SK-N-MC (cell line): ENCODE measurements around the gene MOB3A.
A peak's percentile ranks its signal among the peaks of the same experiment; 100 is the strongest.

Experiments used
- DNase-seq: peaks from one replicate; pipeline ENCODE4 v3.0.0-alpha.2; 2011; ENCODE audit warnings: low read depth, low spot score
- H3K27ac ChIP-seq: fragments of 200-600 bp; sonication (generic); 2 replicates; pipeline ENCODE4 v1.5.1; 2016; ENCODE audit warnings: mixed run types
- H3K36me3 ChIP-seq: fragments of 200-600 bp; sonication (generic); 2 replicates; pipeline ENCODE4 v1.6.1; 2017; ENCODE audit warnings: antibody characterized with exemption, low read length, mixed read lengths; ENCODE audit not compliant: insufficient read depth
- H3K4me3 ChIP-seq: fragments of 200-600 bp; sonication (generic); 2 replicates; pipeline ENCODE4 v1.5.1; 2016
- H3K9ac ChIP-seq: fragments of 200-600 bp; sonication (generic); 2 replicates; pipeline ENCODE4 v1.8.0; 2017; ENCODE audit warnings: mixed run types, mixed read lengths; ENCODE audit not compliant: insufficient read length
- H3K9me3 ChIP-seq: fragments of 200-600 bp; sonication (generic); 2 replicates; pipeline ENCODE4 v1.6.1; 2017; ENCODE audit warnings: low read depth, mild to moderate bottlenecking, antibody characterized with exemption, low read length, moderate library complexity, mixed read lengths
- EZH2 ChIP-seq: fragments of 200-600 bp; sonication (generic); IDR thresholded peaks from one replicate; pipeline ENCODE4 v1.6.1; 2017; ENCODE audit warnings: antibody characterized with exemption
- FOXP2 ChIP-seq: optimal IDR thresholded peaks from 2 replicates; pipeline ENCODE3; 2011; ENCODE audit warnings: mild to moderate bottlenecking, moderate library complexity; ENCODE audit not compliant: insufficient read depth; ENCODE audit errors: extremely low read length, control extremely low read depth
- POLR2AphosphoS5 ChIP-seq: IDR thresholded peaks from 2 replicates; pipeline ENCODE4 v1.6.1; 2012; ENCODE audit warnings: mild to moderate bottlenecking, low read depth, low read length, borderline replicate concordance

The MOB3A gene

DNA sequence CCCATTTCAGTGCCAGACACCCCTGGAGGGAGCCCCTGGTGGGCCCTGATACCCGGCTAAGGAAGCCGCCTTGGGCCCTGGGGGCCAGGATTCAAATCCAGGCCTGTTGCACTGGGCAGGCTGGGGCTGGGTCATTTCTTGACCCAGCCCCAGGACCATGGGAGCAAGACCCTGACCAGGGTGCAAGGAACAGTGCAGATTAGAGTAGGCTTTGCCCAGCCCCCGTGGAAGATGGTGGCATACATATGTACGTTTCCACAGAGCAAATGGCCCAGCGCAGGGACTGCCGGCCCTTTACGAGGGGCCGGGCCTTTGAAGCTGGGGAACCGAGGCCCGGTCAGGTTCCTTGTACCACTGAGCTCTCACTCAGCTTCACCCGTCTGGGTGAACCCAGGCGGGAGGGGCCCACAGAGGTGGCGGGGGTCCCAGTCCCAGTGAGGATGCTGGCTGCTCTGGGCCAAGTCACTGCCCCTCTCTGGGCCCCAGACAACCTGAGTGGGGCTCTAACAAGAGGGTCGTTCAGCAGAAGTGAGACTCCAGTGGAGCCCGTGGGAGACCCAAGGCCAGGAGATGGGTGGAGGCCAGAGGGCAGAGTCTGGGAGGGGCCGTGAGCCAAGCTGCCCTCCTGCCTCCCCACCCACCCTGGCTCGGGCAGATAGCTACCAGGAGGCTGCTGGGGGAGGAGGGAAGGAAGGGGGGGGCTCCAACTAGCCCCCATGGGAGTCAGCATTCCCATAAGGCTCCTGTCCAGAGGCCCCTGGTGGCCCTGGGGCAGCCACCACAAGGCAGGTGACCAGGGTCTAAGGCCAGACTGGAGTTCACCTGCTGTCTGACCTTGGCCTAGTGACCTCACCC lies 47.8 kb downstream of the MOB3A start:
- TF ChIP-seq FOXP2 (no peak), EZH2 (no peak), POLR2AphosphoS5 (no peak)
- Histone ChIP-seq H3K27ac (no peak overlapping the region), H3K36me3 (no peaks in the 10 kb centered on the region), H3K9ac (no peak overlapping the region), H3K4me3 (no peak overlapping the region), H3K9me3 (no peaks in the 10 kb centered on the region)
- no peak for DNase-seq

DNA sequence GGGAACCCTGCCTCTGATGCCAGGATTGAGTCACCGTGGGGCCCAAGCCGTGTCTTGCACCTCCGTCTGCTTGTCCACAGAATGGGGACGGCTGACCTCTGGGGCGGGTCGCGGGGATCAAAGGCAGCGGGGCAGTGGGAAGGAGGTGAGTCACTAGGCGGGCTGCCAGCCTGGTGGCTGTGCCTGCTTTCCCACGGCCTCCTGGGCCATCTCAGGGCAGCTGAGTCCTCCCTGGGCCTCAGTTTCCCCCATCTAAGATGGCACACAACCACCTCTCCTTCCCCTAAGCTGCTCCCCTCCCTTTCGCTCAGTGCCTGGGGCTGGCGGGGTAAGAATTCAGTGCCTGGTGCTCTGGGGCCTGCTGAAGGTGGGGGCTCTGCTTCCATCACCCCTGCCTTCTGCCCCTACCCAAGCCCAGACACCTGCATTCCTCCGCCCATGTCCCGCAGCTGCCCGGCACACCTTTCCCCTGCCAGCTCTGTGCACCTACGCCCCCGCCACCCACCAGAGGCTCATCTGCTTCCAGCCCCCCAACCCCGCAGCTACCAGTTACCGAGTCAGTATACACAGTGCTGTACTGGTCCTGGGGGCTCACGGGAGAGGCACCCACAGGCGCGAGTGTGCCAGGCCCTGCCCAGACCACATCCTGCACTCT lies 48.5 kb downstream of the MOB3A start:
- no peaks in the 10 kb centered on the region for H3K9me3 ChIP-seq
- no peak for TF ChIP-seq EZH2
- no peak for TF ChIP-seq FOXP2
- no peak for TF ChIP-seq POLR2AphosphoS5
- H3K9ac ChIP-seq, result no peak overlapping the region
- H3K4me3 ChIP-seq, result no peak overlapping the region
- H3K36me3 ChIP-seq, result no peaks in the 10 kb centered on the region
- H3K27ac ChIP-seq, result no peak overlapping the region
- DNase-seq, result no peak

DNA sequence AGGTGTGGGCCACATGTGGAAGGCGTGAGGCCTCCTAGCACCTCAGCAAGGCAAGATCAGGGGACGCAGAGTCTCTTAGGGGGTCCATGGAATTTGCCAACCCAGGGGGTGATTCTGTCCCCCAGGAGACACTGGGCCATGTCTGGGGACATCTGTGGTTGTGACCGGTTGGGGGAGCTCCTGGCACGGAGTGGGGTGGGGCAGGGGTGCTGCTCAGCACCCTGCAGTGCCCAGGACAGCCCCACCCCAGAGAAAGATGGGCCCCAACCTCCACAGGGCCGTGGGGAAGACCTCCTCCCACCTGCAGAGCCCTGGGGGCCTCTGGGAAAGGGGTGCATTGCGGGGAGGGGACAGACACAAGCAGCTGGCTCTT lies 49.1 kb downstream of the MOB3A start:
- no peak for DNase-seq
- Histone ChIP-seq H3K36me3 (no peaks in the 10 kb centered on the region), H3K27ac (no peak overlapping the region), H3K9me3 (no peaks in the 10 kb centered on the region), H3K4me3 (no peak overlapping the region), H3K9ac (no peak overlapping the region)
- TF ChIP-seq FOXP2 (no peak), POLR2AphosphoS5 (no peak), EZH2 (no peak)

DNA sequence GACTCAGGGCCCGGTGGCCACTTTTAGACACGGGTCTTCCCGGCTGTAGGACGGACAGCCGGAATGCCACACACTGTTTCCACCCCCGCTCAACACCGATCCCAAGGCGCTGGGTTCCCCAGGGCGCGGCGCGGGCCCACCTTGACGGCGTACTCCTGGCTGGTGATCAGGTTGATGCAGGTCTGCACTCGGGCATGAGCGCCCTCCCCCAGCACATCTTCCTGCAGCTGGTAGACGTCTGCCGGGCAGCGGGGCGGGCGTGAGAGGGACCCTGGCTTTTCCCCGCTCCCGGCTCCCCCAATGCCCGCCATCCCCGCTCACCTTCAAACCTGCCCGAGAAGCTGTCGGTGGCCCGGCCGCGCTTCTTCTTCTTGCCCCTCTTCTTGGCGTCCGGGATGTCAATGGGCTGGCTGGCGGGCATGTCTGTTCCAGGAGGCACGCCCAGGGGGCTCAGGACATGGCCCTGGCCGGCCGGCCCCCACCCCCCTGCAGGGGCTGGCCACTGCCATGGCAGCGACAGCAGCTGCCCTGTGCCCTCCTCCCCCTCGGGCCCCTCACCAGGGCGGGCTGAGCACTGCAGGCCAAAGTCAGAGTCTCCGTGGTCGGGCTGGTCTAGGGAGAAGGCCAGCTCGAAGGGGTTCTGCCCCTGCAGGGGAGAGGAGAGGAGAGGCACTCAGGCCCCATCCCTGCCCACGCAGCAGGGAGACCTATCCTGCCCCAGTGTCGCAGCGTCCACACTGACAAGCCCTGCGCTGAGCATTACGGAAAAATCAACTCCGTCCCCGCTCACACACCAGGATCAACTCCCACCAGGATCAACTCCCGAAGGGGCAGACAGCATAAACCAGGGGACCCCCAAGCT lies 49.8 kb downstream of the MOB3A start:
- H3K27ac ChIP-seq, result no peak overlapping the region
- TF ChIP-seq EZH2 (no peak), POLR2AphosphoS5 (no peak), FOXP2 (no peak)
- H3K9ac ChIP-seq, result no peak overlapping the region
- no peak for DNase-seq
- H3K36me3 ChIP-seq, result no peaks in the 10 kb centered on the region
- no peaks in the 10 kb centered on the region for H3K9me3 ChIP-seq
- no peak overlapping the region for H3K4me3 ChIP-seq

GRCh38 chr19:2045501-2046045 lies 50.6 kb downstream of the MOB3A start:
- TF ChIP-seq FOXP2 (no peak), POLR2AphosphoS5 (no peak), EZH2 (no peak)
- Histone ChIP-seq H3K9me3 (no peaks in the 10 kb centered on the region), H3K9ac (no peak overlapping the region), H3K36me3 (peaks cover 5% of the 10 kb centered on the region; the same call in 1 of the 2 replicates), H3K27ac (no peak overlapping the region), H3K4me3 (no peak overlapping the region)
- DNase-seq, result no peak

DNA sequence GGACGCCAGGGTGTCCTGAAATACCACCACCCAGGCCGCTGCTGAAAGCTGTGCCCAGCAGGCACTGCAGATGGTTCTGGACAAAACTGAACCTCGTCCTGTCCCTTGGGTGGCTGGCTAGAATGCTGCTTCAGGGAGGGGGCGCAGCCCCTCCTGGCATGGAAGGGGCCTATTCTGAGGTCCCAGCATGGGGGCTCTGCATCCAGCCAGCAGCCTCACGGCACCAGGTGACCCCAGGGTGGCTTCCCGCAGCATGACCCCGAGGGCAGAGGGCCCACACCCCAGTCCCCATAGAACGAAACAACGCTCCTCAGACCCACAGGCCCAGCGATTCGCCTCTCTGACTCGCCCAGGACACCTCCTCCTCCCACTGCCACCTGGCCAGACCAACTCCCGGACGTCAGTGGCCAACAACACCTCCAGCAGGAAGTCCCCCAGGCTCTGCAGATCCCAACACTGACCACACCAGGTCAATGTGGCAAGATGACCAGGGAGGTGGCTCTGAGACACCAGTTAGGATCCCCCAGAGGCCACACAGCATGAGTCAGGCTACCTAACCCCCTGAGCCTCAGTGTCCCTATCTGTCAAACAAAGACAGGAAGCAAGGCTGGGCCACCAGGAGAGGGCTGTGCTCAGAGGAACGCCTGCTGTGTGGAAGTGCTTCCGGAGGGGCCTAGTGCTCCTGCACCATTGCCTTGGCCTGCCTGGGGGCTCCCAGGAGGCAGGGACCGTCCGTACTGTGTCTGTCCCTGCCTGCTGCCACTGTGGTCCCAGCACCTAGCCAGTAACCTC lies 51.2 kb downstream of the MOB3A start:
- H3K4me3 ChIP-seq, result no peak overlapping the region
- peaks cover 5% of the 10 kb centered on the region; the same call in 1 of the 2 replicates for H3K36me3 ChIP-seq
- no peak overlapping the region for H3K9ac ChIP-seq
- no peak overlapping the region; the same call in 1 of the 2 replicates for H3K27ac ChIP-seq
- no peaks in the 10 kb centered on the region for H3K9me3 ChIP-seq
- TF ChIP-seq FOXP2 (no peak), EZH2 (no peak), POLR2AphosphoS5 (no peak)
- DNase-seq, result no peak

GRCh38 chr19:2043961-2044708 lies 52.0 kb downstream of the MOB3A start:
- TF ChIP-seq POLR2AphosphoS5, result no peak
- TF ChIP-seq EZH2, result no peak
- TF ChIP-seq FOXP2, result no peak
- Histone ChIP-seq H3K36me3 (peaks cover 5% of the 10 kb centered on the region; the same call in 1 of the 2 replicates), H3K9me3 (no peaks in the 10 kb centered on the region), H3K27ac (peak overlapping the region; percentile 46; the same call in 1 of the 2 replicates), H3K4me3 (no peak overlapping the region), H3K9ac (no peak overlapping the region)
- no peak for DNase-seq
